ENCODE results near the gene NRDE2.

GRCh38 chr14:90332271-90332584 lies 487 bp upstream of the NRDE2 start:
- TF ChIP-seq CTCF (conservative IDR thresholded peaks at IDR 0.05) (no peak), EZH2 (IDR thresholded peaks at IDR 0.05; ENCODE audit: low read depth) (no peak)

All from PC-9 (cell line).